Gastrocnemius medialis (tissue), 4 donors: ENCODE data around the gene DPYSL4. TPM values are rescaled to one million over a fixed set of nuclear protein-coding genes. Genes with fewer than 3 reads are reported as not detected.

ENCODE experiments used
- ATAC-seq, 2 donors: fragments of 150-250 bp; one replicate each; pipeline ENCODE4 v1.9.1; 2016
- DNase-seq, 2 donors: peaks; one replicate each; pipeline ENCODE4 v3.0.0-alpha.2; 2019
- H3K27ac ChIP-seq, 4 donors: fragments of 200-600 bp; sonication (generic); 1 replicate in 1 of 4; 2 replicates in 3 of 4; pipeline ENCODE4 v1.5.1; 2016 to 2018; ENCODE audit warnings: mild to moderate bottlenecking in 2 of 4, moderate library complexity in 1 of 4
- H3K27me3 ChIP-seq, 3 donors: fragments of 200-600 bp; sonication (generic) in 2 of 3; 1 replicate in 1 of 3; 2 replicates in 2 of 3; pipeline versions ENCODE4 v1.5.1 to v1.6.0; 2016 to 2019; ENCODE audit warnings: mild to moderate bottlenecking in 1 of 3, moderate library complexity in 1 of 3
- H3K36me3 ChIP-seq, 2 donors: fragments of 200-600 bp; sonication (generic) in 1 of 2; one replicate each; pipeline ENCODE4 v1.5.1; 2017 to 2018
- H3K4me1 ChIP-seq, 2 donors: fragments of 200-600 bp; sonication (generic) in 1 of 2; one replicate each; pipeline ENCODE4 v1.5.1; 2016 to 2017; ENCODE audit warnings: mild to moderate bottlenecking in 2 of 2
- H3K4me3 ChIP-seq, 4 donors: fragments of 200-600 bp; sonication (generic) in 3 of 4; 1 replicate in 1 of 4; 2 replicates in 3 of 4; pipeline ENCODE4 v1.5.1; 2016 to 2019; ENCODE audit warnings: mild to moderate bottlenecking in 2 of 4
- H3K9me3 ChIP-seq, 3 donors: fragments of 200-600 bp; sonication (generic) in 2 of 3; 1 replicate in 1 of 3; 2 replicates in 2 of 3; pipeline ENCODE4 v1.5.1; 2016 to 2019
- CTCF ChIP-seq, 5 experiments: fragments of 450-650 bp in 3 of 5; fragments of 200-600 bp in 2 of 5; sonication (generic) in 2 of 5; IDR thresholded peaks in 4 of 5; conservative IDR thresholded peaks in 1 of 5; 1 replicate in 4 of 5; 2 replicates in 1 of 5; pipeline ENCODE4 v1.5.1; 2016 to 2019; ENCODE audit warnings: antibody characterized with exemption in 5 of 5, mild to moderate bottlenecking in 3 of 5, moderate library complexity in 3 of 5
- POLR2A ChIP-seq, 2 donors: fragments of 450-650 bp; IDR thresholded peaks; one replicate each; pipeline ENCODE4 v1.6.1; 2017; ENCODE audit warnings: antibody characterized with exemption in 2 of 2, mild to moderate bottlenecking in 2 of 2, moderate library complexity in 2 of 2
- in situ Hi-C, 4 donors: fragments of 200-750 bp; cut with MboI; loops; one replicate each; pipeline versions ENCODE4 v1.15.0 to v1.8.0; 2017; ENCODE audit warnings: low sequenced_read_pairs in 4 of 4
- intact Hi-C: fragments of 100-400 bp; cut with DNase I; formaldehyde crosslinking; loops from one replicate; pipeline ENCODE4 v1.15.1; 2023; ENCODE audit warnings: low total_unique reads
- total RNA-seq, 4 donors: library from RNA; depleted of rRNA; stranded (reverse); fragments of >200 nt; gene quantifications; one replicate each; pipeline versions ENCODE4 v1.1.0 to v1.2.3, GENCODE V29; 2016

DPYSL4 gene
- total RNA-seq, 4 donors from 2014 or later: 0.29 to 1.3 (median 0.46) TPM

GRCh38 chr10:132142396-132143161 is 44.2 kb upstream of the DPYSL4 start:
- in situ Hi-C loops (loop anchor here in 2 of 4 donors (10.0 kb wide), 1 partner anchor 258 kb away; no protein-coding TSS in a partner anchor), intact Hi-C loops (loop anchor here (1.0 to 5.0 kb wide), 3 partner anchors 106 to 257 kb away; no protein-coding TSS in a partner anchor)
- no peaks in the 10 kb centered on the region for H3K27me3 ChIP-seq
- no peaks in the 10 kb centered on the region for H3K4me1 ChIP-seq
- no peaks in the 10 kb centered on the region for H3K9me3 ChIP-seq
- TF ChIP-seq POLR2A (IDR thresholded peaks at IDR 0.05) (no peak), CTCF (IDR thresholded peaks at IDR 0.05 in 4 of 5, conservative IDR thresholded peaks at IDR 0.05 in 1 of 5) (peak; percentile 49 to 91 (median 83))
- ATAC-seq (peak; percentile 66 to 74), DNase-seq (no peak)
- no peaks in the 10 kb centered on the region for H3K36me3 ChIP-seq
- no peak overlapping the region for H3K4me3 ChIP-seq
- H3K27ac ChIP-seq: no peak overlapping the region

- TF ChIP-seq CTCF (IDR thresholded peaks at IDR 0.05 in 4 of 5, conservative IDR thresholded peaks at IDR 0.05 in 1 of 5) (no peak), POLR2A (IDR thresholded peaks at IDR 0.05) (no peak)
- Histone ChIP-seq H3K4me1 (no peaks in the 10 kb centered on the region), H3K4me3 (no peak overlapping the region), H3K9me3 (no peaks in the 10 kb centered on the region), H3K27me3 (no peaks in the 10 kb centered on the region), H3K27ac (no peak overlapping the region), H3K36me3 (no peaks in the 10 kb centered on the region)
- intact Hi-C loops: loop anchor here (5.0 kb wide), 1 partner anchor 121 kb away; no protein-coding TSS in a partner anchor
- in situ Hi-C loops: loop anchor here in 2 of 4 donors (10.0 kb wide), 1 partner anchor 258 kb away; no protein-coding TSS in a partner anchor
- DNase-seq (no peak), ATAC-seq (no peak)
Observed at GRCh38 chr10:132143162-132143561, 43.6 kb upstream of the DPYSL4 start.

GRCh38 chr10:132144086-132144485 is 42.7 kb upstream of the DPYSL4 start:
- no peaks in the 10 kb centered on the region for H3K27me3 ChIP-seq
- TF ChIP-seq CTCF (IDR thresholded peaks at IDR 0.05 in 4 of 5, conservative IDR thresholded peaks at IDR 0.05 in 1 of 5) (no peak), POLR2A (IDR thresholded peaks at IDR 0.05) (no peak)
- H3K4me1 ChIP-seq: no peaks in the 10 kb centered on the region
- H3K4me3 ChIP-seq: no peak overlapping the region
- no peak for ATAC-seq
- no peaks in the 10 kb centered on the region for H3K9me3 ChIP-seq
- no peak overlapping the region for H3K27ac ChIP-seq
- no peaks in the 10 kb centered on the region for H3K36me3 ChIP-seq
- intact Hi-C loops: loop anchor here (5.0 kb wide), 1 partner anchor 122 kb away; no protein-coding TSS in a partner anchor
- in situ Hi-C loops: loop anchor here in 2 of 4 donors (10.0 kb wide), 1 partner anchor 259 kb away; no protein-coding TSS in a partner anchor
- DNase-seq: no peak

GRCh38 chr10:132145002-132145401 is 41.7 kb upstream of the DPYSL4 start:
- TF ChIP-seq CTCF (IDR thresholded peaks at IDR 0.05 in 4 of 5, conservative IDR thresholded peaks at IDR 0.05 in 1 of 5) (no peak), POLR2A (IDR thresholded peaks at IDR 0.05) (no peak)
- DNase-seq: no peak
- no peak for ATAC-seq
- Histone ChIP-seq H3K36me3 (no peaks in the 10 kb centered on the region), H3K4me3 (no peak overlapping the region), H3K27me3 (no peaks in the 10 kb centered on the region), H3K4me1 (no peaks in the 10 kb centered on the region), H3K27ac (no peak overlapping the region), H3K9me3 (no peaks in the 10 kb centered on the region)
- intact Hi-C loops (no loop called here), in situ Hi-C loops (loop anchor here in 2 of 4 donors (10.0 kb wide), 1 partner anchor 260 kb away; no protein-coding TSS in a partner anchor)
